Smooth muscle cell of trachea (primary cell): ENCODE data around the gene BOD1L1. TPM values are rescaled to one million over a fixed set of nuclear protein-coding genes. Genes with fewer than 3 reads are reported as not detected.

Experiments
- total RNA-seq: library from RNA; depleted of rRNA; stranded (reverse); fragments of >200 nt; gene quantifications from 2 replicates; pipeline ENCODE4 v1.2.1, GENCODE V29; 2014

Gene BOD1L1
- total RNA-seq, result 29.1 and 30.0 TPM in 2 replicates

DNA sequence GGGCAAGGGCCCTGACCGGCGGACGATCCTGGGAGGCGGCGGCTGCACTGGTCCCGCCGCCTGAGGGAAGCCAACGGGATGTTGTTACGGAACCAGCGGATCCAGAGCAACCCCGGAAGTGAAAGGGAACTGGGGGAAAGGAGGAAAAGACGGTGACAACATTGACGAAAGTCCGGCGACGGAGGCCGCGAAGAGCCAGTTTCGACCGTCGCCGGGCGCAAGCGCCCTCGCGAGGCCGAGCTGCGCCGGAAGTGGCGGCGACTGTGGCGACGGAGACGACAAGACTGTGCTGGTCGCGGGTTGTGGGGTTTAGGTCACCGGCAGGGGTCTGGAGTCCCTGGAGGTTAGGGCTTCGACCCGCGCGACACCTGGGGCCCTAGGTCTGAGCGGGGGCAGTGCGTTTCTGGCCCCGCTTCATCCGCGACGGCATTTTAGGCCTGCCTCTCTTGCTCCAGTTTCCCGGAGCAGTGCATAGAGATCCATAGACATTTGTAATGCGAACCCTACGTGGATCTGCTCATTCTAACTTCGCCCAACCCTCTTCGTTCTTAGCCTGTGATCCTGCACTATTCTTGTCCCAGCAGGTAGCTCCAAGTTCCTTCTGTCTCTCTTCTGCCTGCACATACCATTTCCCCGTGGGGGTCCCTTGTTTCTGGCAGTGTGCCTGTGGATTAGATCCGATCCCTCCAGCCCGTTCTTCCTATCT is at the start of gene BOD1L1:
Gene BOD1L1 (minus strand): TSS at position 120 of the 706 bp plus-strand sequence. CDS start 138 bp downstream, outside the sequence.

DNA sequence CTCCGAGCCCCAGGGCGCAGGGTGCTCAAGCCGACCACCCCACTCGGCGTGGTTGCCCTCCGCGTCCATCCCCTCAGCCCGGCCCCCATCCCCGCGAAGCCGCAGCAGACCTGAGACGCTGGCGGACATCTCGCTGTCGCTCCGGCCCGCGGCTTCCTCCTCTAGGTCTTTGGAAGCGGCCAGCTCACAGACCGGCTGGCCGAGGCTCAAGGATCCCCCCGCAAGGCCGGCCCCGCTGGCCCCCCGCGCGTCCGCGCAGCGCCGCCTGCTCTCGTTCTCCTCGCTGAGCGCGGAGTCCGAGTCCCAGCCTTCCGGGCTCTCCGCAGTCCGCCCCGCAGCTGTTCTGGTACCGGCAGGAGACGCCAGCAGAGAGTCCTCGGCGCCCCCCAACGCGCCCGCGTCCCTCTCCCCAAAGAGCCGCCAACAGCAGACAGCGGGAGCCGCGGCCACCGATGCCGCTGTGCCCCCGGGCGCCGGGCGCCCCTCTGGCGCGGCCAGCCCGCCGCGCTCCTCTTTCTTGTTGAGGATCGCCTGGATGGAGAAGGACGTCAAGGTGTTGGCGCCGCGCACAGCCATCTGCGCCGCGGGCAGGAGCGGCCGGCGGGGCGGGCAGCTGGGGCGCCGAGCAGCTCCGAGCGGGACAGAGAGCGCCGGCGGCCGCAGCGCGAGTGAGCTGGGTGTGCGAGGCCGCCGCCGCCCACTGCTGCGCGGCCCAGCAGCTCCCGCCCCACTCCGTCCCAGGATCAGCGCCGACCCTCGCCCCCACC is 83.5 kb downstream of the BOD1L1 start, which contains the start of gene NKX3-2:
Gene NKX3-2 (minus strand): TSS at position 670 of the 767 bp plus-strand sequence. CDS start 94 bp downstream, at position 576.

Other genes starting within 250 kb of the BOD1L1 start
- gene RAB28, start 143.4 kb downstream of the BOD1L1 start, total RNA-seq, result 10.6 and 18.9 TPM in 2 replicates
- 1.2 and 1.5 TPM in 2 replicates for gene NKX3-2, start 83.2 kb downstream of the BOD1L1 start, total RNA-seq